ENCODE results near the gene JADE2.

- no peak for TF ChIP-seq CTCF (IDR thresholded peaks at IDR 0.05)
- no peak for TF ChIP-seq EP300 (IDR thresholded peaks at IDR 0.05)
Measured at GRCh38 chr5:134547999-134548658, 22.7 kb downstream of the JADE2 start.

Data from gastroesophageal sphincter (tissue), 3 donors.